ENCODE data around the gene PSMA8. TPM values are rescaled to one million over a fixed set of nuclear protein-coding genes. Genes with fewer than 3 reads are reported as not detected.

PSMA8 gene
- under 1 TPM in 1 of 2 donors, not detected in 1; under 0.01 TPM for total RNA-seq

GRCh38 chr18:26133652-26134051, at the start of gene PSMA8:
TSS of gene PSMA8 (plus strand) at chr18:26133869. CDS start at chr18:26133966, 97 bp downstream.

GRCh38 chr18:26090130-26091046, 43.3 kb upstream of the PSMA8 start, which contains the start of gene SS18:
TSS of gene SS18 (minus strand) at chr18:26090613. CDS start at chr18:26090569, 44 bp downstream.

GRCh38 chr18:26226229-26227050, 92.8 kb downstream of the PSMA8 start, which contains the start of gene TAF4B:
TSS of gene TAF4B (plus strand) at chr18:26226445. CDS start at chr18:26226934, 489 bp downstream.

Other genes starting within 250 kb of the PSMA8 start
- gene SS18, start 43.3 kb upstream of the PSMA8 start, total RNA-seq = 100 to 1,000 TPM; 110 to 148 TPM
- 10 to 100 TPM; 21.0 to 39.6 TPM for gene TAF4B, start 92.6 kb downstream of the PSMA8 start, total RNA-seq